Liver (tissue), 9 donors: ENCODE data around the gene TMPRSS13. TPM values are rescaled to one million over a fixed set of nuclear protein-coding genes. Genes with fewer than 3 reads are reported as not detected.
A peak's percentile ranks its signal among the peaks of the same experiment; 100 is the strongest.

Experiments used
- DNase-seq: peaks from one replicate; pipeline ENCODE4 v3.0.0-alpha.2; 2017; ENCODE audit warnings: low spot score
- H3K27ac ChIP-seq, 2 donors: one replicate each; pipeline ENCODE4 v1.7.0; 2013; ENCODE audit warnings: inconsistent platforms in 2 of 2, low read length in 2 of 2, control low read depth in 1 of 2, low read depth in 1 of 2, mild to moderate bottlenecking in 1 of 2
- H3K27me3 ChIP-seq, 4 donors: one replicate each; pipeline versions ENCODE4 v1.6.1 to v1.7.0; 2013; ENCODE audit warnings: low read length in 3 of 4, inconsistent platforms in 1 of 4, mild to moderate bottlenecking in 1 of 4, moderate library complexity in 1 of 4; ENCODE audit not compliant: control insufficient read depth in 4 of 4, insufficient read depth in 4 of 4
- H3K36me3 ChIP-seq, 4 donors: one replicate each; pipeline versions ENCODE4 v1.6.1 to v1.7.0; 2013; ENCODE audit warnings: low read length in 3 of 4, mild to moderate bottlenecking in 3 of 4, low read depth in 1 of 4, moderate library complexity in 1 of 4; ENCODE audit not compliant: control insufficient read depth in 4 of 4, insufficient read depth in 3 of 4
- H3K4me1 ChIP-seq, 4 donors: one replicate each; pipeline versions ENCODE4 v1.6.1 to v1.7.0; 2013; ENCODE audit warnings: low read length in 3 of 4, mild to moderate bottlenecking in 3 of 4, moderate library complexity in 1 of 4; ENCODE audit not compliant: control insufficient read depth in 4 of 4, insufficient read depth in 4 of 4
- H3K4me3 ChIP-seq, 3 donors: one replicate each; pipeline versions ENCODE4 v1.6.1 to v1.7.0; 2013; ENCODE audit warnings: low read length in 3 of 3, control low read depth in 1 of 3, low read depth in 1 of 3, mild to moderate bottlenecking in 1 of 3
- H3K9ac ChIP-seq, 2 donors: one replicate each; pipeline ENCODE4 v1.7.0; 2013; ENCODE audit warnings: low read length in 2 of 2, mild to moderate bottlenecking in 2 of 2, moderate library complexity in 2 of 2, control low read depth in 1 of 2, low read depth in 1 of 2
- H3K9me3 ChIP-seq, 4 donors: one replicate each; pipeline versions ENCODE4 v1.6.1 to v1.7.0; 2013; ENCODE audit warnings: low read length in 3 of 4; ENCODE audit not compliant: control insufficient read depth in 4 of 4
- CTCF ChIP-seq: fragments of 150-350 bp; IDR thresholded peaks from 2 replicates; pipeline ENCODE4 v1.5.1; 2017; ENCODE audit warnings: improper control_type of control experiment, low read depth, low read length; ENCODE audit not compliant: missing input control
- EGR1 ChIP-seq, 2 donors: IDR thresholded peaks; 2 replicates each; pipeline ENCODE4 v1.6.1; 2016 to 2018; ENCODE audit warnings: antibody characterized with exemption in 2 of 2, low read depth in 2 of 2
- FOXA1 ChIP-seq: IDR thresholded peaks from 2 replicates; pipeline ENCODE4 v1.6.1; 2016; ENCODE audit warnings: antibody characterized with exemption
- FOXA2 ChIP-seq: IDR thresholded peaks from 2 replicates; pipeline ENCODE4 v1.6.1; 2016; ENCODE audit warnings: antibody characterized with exemption
- GABPA ChIP-seq, 2 donors: IDR thresholded peaks in 1 of 2; conservative IDR thresholded peaks in 1 of 2; 2 replicates each; pipeline ENCODE4 v1.6.1; 2016; ENCODE audit warnings: antibody characterized with exemption in 2 of 2, mild to moderate bottlenecking in 1 of 2, moderate library complexity in 1 of 2
- HNF4A ChIP-seq, 2 donors: conservative IDR thresholded peaks; 2 replicates each; pipeline ENCODE4 v1.6.1; 2016; ENCODE audit warnings: antibody characterized with exemption in 2 of 2, mild to moderate bottlenecking in 2 of 2
- HNF4G ChIP-seq: IDR thresholded peaks from 2 replicates; pipeline ENCODE4 v1.6.1; 2016; ENCODE audit warnings: antibody characterized with exemption
- JUND ChIP-seq, 2 donors: IDR thresholded peaks; 2 replicates each; pipeline ENCODE4 v1.6.1; 2016; ENCODE audit warnings: antibody characterized with exemption in 2 of 2
- NR2F2 ChIP-seq: IDR thresholded peaks from 2 replicates; pipeline ENCODE4 v1.6.1; 2016; ENCODE audit warnings: antibody characterized with exemption
- RAD21 ChIP-seq, 2 donors: IDR thresholded peaks; 2 replicates each; pipeline ENCODE4 v1.6.1; 2016; ENCODE audit warnings: antibody characterized with exemption in 2 of 2, mild to moderate bottlenecking in 2 of 2
- RXRA ChIP-seq, 2 donors: IDR thresholded peaks; 2 replicates each; pipeline ENCODE4 v1.6.1; 2017 to 2018; ENCODE audit warnings: antibody characterized with exemption in 2 of 2, mild to moderate bottlenecking in 1 of 2
- SP1 ChIP-seq: IDR thresholded peaks from 2 replicates; pipeline ENCODE4 v1.6.1; 2018; ENCODE audit warnings: antibody characterized with exemption, mild to moderate bottlenecking
- TAF1 ChIP-seq: conservative IDR thresholded peaks from 2 replicates; pipeline ENCODE4 v1.6.1; 2016; ENCODE audit warnings: antibody characterized with exemption, mild to moderate bottlenecking
- YY1 ChIP-seq: IDR thresholded peaks from 2 replicates; pipeline ENCODE4 v1.6.1; 2016; ENCODE audit warnings: antibody characterized with exemption, mild to moderate bottlenecking
- ZBTB33 ChIP-seq: IDR thresholded peaks from 2 replicates; pipeline ENCODE4 v1.6.1; 2016; ENCODE audit warnings: antibody characterized with exemption
- WGBS: extraction: QIAGEN DNeasy Blood & Tissue Kit; methylation state at CpG from one replicate; pipeline ENCODE4 v1.1.7; 2013; 5-methylcytosine and 5-hydroxymethylcytosine counted together
- polyA plus RNA-seq, 2 donors: library from polyadenylated mRNA; stranded (reverse) in 1 of 2; unstranded in 1 of 2; fragments of 200-250 nt in 1 of 2; fragments of >200 nt in 1 of 2; fragmentation: Nextera tagmentation in 1 of 2; extraction: Ambion mirVana in 1 of 2; gene quantifications; one replicate each; pipeline versions ENCODE4 v1.2.1 to v1.2.3, GENCODE V29; 2013 to 2015
- total RNA-seq, 2 donors: library from RNA; depleted of rRNA; stranded (reverse); fragments of >200 nt; gene quantifications; one replicate each; pipeline ENCODE4 v1.2.3, GENCODE V29; 2014
- TF ChIP-seq, protein P1 (sequence below): IDR thresholded peaks from 2 replicates; pipeline ENCODE4 v1.6.1; 2016; ENCODE audit warnings: antibody characterized with exemption
- TF ChIP-seq, protein P2 (sequence below): IDR thresholded peaks from 2 replicates; pipeline ENCODE4 v1.6.1; 2016; ENCODE audit warnings: antibody characterized with exemption
- donor health status: healthy.
- donor health status: healthy.
- donor health status: healthy.
- donor health status: healthy.
- donor health status: healthy.

Gene TMPRSS13
- total and polyA plus RNA-seq, 4 donors, result 0.11 to 0.93 (median 0.24) TPM

GRCh38 chr11:117909611-117910382 lies 19.4 kb downstream of the TMPRSS13 start:
- no peaks in the 10 kb centered on the region for H3K4me1 ChIP-seq
- no peak for TF ChIP-seq JUND (IDR thresholded peaks at IDR 0.05)
- TF ChIP-seq NR2F2, result no peak
- TF ChIP-seq RAD21 (IDR thresholded peaks at IDR 0.05), result no peak
- no peak for TF ChIP-seq GABPA (IDR thresholded peaks at IDR 0.05 in 1 of 2, conservative IDR thresholded peaks at IDR 0.05 in 1 of 2)
- no peak for TF ChIP-seq EGR1 (IDR thresholded peaks at IDR 0.05; ENCODE audit: low read depth in 2 of 2)
- no peak for TF ChIP-seq ZBTB33
- H3K9me3 ChIP-seq, result no peaks in the 10 kb centered on the region
- 89% methylated on average over 20 of the region's 20 CpGs for WGBS
- peaks cover 0 to 2% (median 0%) of the 10 kb centered on the region in 4 donors for H3K27me3 ChIP-seq
- H3K9ac ChIP-seq, result no peak overlapping the region
- DNase-seq, result peak; percentile 74
- H3K27ac ChIP-seq, result no peak overlapping the region
- H3K4me3 ChIP-seq, result no peak overlapping the region
- no peaks in the 10 kb centered on the region for H3K36me3 ChIP-seq

GRCh38 chr11:117908959-117909610 lies 20.1 kb downstream of the TMPRSS13 start:
- Histone ChIP-seq H3K9ac (no peak overlapping the region), H3K9me3 (no peaks in the 10 kb centered on the region), H3K27me3 (peaks cover 0 to 2% (median 0%) of the 10 kb centered on the region in 4 donors), H3K4me3 (no peak overlapping the region), H3K27ac (no peak overlapping the region), H3K36me3 (no peaks in the 10 kb centered on the region), H3K4me1 (no peaks in the 10 kb centered on the region)
- TF ChIP-seq YY1 (no peak), EGR1 (IDR thresholded peaks at IDR 0.05; ENCODE audit: low read depth in 2 of 2) (no peak)
- 78% methylated on average over 4 of the region's 4 CpGs for WGBS
- DNase-seq, result no peak

DNA sequence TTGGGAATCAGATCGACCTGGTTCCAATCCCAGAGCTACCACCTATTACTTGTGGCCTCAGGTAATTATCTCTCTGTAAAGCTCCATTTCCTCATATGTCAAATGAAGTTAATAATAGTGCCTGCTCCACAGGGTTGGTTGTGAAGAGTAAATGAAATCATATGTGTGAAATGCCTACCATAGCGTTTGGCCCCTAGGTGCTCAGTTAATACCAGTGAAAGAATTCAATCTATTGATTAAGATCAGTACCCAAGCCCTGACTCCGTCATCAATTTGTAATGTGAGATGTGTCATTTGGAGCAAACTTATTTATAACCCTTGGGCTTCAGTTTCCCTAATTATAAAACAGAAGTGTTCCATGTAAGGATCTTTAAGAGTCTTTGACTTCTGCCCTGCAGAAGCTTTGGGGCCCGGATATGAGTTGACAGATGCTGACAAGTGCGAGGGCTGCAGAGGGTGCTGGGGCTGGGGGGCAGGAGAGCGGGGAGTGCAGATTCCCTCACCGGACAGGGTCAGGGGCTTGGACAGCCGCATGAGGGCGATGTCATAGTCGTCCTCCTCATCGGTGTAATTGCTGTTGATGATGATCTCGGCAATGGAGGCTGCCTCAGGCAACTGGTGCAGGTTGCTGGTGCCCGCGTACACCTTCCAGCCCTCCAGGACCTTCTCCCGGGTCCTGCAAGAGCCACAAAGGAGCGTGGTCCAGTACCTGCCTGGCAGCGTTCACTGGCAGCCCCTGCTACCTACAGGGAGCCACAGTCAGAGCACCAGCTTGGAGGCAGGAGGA lies 20.9 kb downstream of the TMPRSS13 start:
- H3K4me1 ChIP-seq, result no peaks in the 10 kb centered on the region
- H3K27me3 ChIP-seq, result peaks cover 0 to 2% (median 0%) of the 10 kb centered on the region in 4 donors
- no peaks in the 10 kb centered on the region for H3K9me3 ChIP-seq
- 82% methylated on average over 17 of the region's 17 CpGs for WGBS
- no peak overlapping the region for H3K4me3 ChIP-seq
- H3K36me3 ChIP-seq, result no peaks in the 10 kb centered on the region
- no peak overlapping the region for H3K27ac ChIP-seq
- no peak for DNase-seq
- TF ChIP-seq, protein P1, sequence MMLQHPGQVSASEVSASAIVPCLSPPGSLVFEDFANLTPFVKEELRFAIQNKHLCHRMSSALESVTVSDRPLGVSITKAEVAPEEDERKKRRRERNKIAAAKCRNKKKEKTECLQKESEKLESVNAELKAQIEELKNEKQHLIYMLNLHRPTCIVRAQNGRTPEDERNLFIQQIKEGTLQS, result no peak
- TF ChIP-seq CTCF (no peak), YY1 (no peak), RXRA (IDR thresholded peaks at IDR 0.05) (no peak), FOXA1 (no peak), JUND (IDR thresholded peaks at IDR 0.05) (no peak), SP1 (no peak), GABPA (IDR thresholded peaks at IDR 0.05 in 1 of 2, conservative IDR thresholded peaks at IDR 0.05 in 1 of 2) (no peak), HNF4G (no peak), HNF4A (conservative IDR thresholded peaks at IDR 0.05) (no peak), FOXA2 (no peak), RAD21 (IDR thresholded peaks at IDR 0.05) (no peak), NR2F2 (no peak), EGR1 (IDR thresholded peaks at IDR 0.05; ENCODE audit: low read depth in 2 of 2) (no peak), ZBTB33 (no peak), TAF1 (no peak)
- TF ChIP-seq, protein P2, sequence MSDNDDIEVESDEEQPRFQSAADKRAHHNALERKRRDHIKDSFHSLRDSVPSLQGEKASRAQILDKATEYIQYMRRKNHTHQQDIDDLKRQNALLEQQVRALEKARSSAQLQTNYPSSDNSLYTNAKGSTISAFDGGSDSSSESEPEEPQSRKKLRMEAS, result no peak
- no peak overlapping the region for H3K9ac ChIP-seq
